GM19023 (cell line): ENCODE results near the gene STPG3.

Experiments
- ATAC-seq: cut with Tn5 transposase; IDR thresholded peaks from one replicate; pipeline ENCODE4 v1.9.1; 2021; ENCODE audit warnings: mild to moderate bottlenecking, moderate library complexity; ENCODE audit not compliant: unreplicated experiment

Gene STPG3

DNA sequence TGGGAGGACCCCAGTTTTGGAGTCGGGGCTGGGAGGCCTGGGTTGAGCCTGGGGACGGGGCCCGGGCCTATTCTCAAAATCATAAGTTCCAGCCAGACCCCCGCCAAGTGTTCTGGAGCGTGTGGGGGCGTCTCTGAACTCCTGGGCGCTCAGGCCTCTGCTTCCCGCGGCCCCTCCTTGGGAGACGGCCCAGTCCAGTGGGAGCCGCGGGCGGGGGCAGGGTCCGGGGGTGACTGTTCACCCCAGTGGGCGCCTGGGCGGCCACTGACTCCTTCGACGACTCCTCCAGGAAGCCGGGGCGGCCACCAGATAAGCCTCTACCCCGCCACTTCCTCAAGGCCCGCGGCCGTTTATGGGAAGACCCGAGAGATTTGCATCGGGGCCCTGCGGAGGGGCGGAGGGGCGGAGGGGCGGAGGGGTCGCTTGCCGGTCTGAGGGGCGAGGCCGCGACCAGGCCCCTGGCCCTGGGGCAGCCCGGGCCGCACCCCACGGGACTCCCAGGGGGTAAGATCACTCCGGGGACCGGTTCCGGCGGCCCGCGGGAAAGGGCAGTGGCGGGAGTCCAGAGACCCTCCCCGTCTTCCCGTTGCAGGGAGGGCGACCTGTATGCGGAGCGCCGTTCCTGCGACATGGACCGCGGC lies 27.1 kb downstream of the STPG3 start:
- no peak for ATAC-seq

- no peak for ATAC-seq
Measured at GRCh38 chr9:137278721-137279711, 27.9 kb downstream of the STPG3 start.

DNA sequence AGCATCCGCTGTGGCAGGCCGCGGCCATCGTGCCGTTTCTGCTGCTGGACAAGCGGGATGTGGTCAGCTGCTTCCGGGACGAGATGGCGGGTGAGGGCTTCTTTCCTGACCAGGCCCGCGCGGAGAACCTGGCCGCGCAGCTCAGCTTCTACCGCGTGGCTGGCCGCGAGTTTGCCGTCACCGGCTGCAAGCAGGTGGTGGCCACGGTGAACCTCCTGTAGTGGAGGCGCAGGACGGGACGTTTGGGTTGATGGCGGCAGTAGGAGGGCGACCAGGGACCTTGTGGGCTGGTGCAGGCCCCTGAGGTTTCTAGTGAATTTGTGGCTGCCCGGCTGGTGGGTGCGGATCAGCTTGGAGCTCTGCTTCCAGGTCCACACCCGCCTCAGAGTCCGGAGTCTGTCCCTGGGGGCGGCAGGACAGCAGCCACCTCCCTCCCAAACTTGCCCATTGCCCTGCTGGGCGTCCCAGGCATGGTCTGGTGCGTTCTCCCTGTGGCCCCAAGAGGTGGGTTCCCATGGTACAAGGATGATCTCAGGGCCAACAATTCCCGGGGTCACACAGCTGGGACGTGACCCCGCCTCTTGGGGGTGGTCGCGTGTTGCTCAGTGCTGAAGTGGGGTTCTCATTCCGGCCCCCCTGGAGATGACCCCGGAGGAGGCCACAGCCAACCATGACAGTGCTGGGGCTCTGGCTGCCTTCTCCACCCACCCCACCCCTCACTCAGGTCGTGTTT lies 28.8 kb downstream of the STPG3 start:
- ATAC-seq, result no peak

DNA sequence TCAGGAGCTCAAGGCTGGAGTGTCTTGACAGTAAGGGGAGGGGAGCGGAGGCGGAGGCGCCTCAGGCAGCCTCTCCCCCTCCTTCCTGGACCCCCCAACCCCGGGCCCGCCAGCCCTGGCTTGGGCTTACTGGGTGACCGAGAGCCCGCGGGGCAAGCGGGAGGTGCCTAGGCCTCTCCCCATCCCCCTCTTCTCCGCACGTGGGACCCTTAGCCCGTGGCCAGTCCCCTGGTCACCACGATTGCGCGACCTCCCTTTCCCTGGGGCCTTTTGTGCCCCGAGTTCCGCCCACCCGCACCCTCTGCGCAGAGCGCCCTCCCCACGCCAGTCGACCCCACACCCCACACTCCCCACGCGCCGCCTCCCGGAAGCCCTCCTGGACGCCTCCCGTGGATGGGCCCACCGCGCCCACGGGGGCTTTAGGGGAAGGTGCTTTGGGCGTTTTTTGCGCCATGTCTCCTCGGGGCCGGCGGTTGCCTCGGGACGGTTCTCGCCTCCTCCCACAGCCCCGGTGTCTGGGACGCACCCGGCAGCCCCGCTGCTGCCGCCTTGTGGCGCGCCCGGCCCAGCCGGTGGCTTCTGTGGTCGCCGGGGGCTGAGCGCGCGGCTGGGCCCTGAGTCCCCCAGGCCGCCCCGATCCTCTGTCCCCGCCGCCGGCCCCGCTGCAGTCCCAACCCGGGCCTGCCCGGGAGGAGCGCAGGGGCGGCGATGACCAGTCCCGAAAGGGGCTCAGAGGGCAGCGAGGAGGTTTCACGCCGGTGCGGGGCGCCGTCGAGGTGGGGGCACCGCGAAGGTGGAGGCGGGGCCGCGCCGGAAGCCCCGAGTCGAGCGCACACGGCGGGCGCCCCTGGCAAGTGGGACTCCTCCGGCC lies 29.6 kb downstream of the STPG3 start:
- ATAC-seq, result no peak

- no peak for ATAC-seq
Measured at GRCh38 chr9:137281345-137282116, 30.4 kb downstream of the STPG3 start.

DNA sequence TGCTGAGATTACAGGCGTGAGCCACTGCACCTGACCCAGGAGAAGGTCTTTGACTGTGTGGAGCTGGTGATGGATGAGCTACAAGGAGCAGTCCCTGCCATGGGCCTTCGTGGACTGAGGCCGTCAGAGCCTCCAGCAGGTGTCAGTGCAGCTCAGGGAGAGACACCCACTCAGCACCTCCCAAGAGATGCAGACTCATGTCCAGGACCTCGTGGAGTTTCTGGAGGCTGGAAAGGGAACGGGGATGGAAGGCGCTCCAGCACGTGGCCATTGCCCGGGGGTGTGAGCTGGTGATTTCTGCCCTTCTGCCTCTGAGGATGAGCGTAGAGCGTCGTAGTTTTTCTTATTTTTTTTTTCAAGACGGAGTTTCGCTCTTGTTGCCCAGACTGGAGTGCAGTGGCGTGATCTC lies 35.9 kb downstream of the STPG3 start:
- ATAC-seq, result no peak

DNA sequence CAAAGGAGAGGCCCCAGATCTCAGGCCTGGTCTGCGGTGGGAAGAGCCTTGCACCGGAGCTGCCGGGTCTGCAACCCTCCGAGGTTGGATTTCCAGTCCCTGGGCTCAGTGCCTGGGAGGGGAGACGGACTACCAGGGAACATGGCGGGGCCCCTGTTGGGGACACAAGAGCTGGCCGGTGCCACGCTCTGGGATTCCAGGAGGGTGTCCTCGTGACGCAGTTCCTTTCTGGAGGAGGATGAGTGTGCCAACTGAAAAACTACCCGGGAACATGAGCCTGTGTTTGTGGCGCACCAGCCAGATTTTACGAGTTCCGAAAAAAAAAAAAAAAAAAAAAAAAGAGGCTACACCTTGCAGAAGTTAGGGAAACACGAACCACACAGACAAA lies 42.0 kb downstream of the STPG3 start:
- ATAC-seq, result no peak

GRCh38 chr9:137293482-137294090 lies 42.5 kb downstream of the STPG3 start:
- no peak for ATAC-seq

DNA sequence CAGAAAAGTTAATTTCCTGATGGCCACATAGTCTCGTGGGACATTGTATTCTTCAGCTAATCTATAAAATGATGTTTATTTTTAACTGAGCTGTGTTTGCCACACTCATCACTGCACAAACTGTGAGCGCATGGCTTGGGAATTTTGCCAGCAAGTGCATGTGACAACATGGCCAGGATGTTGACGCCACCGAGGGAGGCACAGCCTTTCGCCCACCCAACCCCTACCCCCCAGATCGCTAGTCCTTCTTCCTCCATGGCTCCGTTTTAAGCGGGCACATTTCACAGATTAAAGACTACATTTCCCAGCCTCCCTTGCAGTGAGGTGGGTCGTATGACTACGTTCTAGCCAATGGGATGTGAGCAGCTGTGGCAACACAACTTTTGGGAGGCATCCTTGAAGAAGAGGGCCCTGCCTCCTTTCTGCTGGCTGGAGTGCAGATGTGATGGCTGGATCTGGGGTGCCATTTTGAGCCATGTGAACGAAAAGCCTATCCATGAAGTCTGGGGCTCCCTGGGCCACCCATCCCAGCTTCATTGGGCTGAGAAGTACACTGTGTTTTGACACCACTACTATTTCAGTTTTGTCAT lies 43.1 kb downstream of the STPG3 start:
- no peak for ATAC-seq

GRCh38 chr9:137294681-137295237 lies 43.7 kb downstream of the STPG3 start:
- ATAC-seq, result no peak

DNA sequence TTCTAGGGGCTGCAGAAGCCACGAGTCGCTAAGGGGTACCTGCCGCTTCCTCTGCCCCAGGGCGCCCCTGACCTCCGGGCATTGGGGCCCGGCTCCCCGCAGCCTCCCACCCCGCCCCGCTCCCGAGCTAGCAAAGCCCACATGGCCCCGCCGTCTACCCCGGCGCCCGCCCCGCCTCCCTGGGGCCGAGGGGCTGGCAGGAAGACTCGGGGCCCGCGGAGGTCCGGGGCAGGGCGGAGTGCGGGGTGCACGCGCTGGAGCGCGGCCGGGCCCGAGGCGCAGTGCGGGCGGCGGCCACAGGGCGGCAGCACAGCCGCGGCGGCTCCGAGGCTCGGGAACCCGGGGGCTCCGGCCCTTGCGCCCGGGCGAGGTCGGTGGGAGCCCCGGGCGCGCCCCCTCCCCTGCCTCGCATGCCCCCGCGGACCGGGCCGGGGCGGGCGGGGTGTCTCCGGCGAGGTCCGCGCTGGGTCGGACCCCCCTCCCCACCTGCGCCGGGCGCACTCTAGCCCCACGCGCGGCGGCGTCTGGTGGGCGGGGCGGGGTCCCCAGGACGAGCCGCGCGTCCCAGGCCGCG lies 44.2 kb downstream of the STPG3 start:
- no peak for ATAC-seq

DNA sequence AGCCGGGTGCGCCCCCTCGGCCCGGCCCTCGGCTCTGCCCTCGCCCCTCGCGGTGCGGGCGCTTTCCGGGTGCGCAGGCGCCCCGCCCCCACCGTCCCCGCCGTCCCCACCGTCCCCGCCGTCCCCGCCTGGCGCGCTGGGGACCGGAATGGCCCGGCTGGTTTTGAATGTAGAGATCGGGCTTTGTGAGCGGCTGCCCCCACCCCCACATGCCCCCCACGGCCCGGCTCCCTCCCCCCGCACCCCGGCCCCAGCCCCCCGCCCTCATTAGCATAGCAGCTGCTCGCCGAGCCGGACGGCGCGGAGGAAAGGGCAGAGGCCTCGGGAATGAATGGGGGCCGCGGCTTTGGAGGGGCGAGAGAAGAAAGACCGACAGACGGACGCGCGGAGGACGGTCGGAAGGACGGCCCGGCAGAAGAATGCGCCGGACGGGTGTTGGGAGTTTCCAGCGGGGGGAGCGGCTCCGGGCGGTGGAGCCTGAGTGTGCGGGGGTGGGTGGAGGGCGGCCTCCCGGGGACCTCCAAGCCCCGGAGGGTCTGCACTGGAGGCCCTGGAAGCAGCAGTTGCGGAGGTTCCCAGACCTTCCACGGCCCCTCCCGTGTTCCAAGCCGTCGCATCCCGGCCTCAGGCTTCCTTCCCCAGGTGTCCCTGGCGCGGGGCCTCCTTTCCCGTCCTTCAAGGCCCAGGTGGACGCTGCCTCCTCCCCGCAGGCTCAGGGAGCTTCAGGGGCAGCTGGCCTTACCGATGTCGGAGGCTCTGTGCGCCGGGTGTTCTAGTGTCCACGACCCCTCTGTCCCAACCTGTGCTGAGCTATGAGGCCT lies 45.0 kb downstream of the STPG3 start:
- ATAC-seq, result no peak

DNA sequence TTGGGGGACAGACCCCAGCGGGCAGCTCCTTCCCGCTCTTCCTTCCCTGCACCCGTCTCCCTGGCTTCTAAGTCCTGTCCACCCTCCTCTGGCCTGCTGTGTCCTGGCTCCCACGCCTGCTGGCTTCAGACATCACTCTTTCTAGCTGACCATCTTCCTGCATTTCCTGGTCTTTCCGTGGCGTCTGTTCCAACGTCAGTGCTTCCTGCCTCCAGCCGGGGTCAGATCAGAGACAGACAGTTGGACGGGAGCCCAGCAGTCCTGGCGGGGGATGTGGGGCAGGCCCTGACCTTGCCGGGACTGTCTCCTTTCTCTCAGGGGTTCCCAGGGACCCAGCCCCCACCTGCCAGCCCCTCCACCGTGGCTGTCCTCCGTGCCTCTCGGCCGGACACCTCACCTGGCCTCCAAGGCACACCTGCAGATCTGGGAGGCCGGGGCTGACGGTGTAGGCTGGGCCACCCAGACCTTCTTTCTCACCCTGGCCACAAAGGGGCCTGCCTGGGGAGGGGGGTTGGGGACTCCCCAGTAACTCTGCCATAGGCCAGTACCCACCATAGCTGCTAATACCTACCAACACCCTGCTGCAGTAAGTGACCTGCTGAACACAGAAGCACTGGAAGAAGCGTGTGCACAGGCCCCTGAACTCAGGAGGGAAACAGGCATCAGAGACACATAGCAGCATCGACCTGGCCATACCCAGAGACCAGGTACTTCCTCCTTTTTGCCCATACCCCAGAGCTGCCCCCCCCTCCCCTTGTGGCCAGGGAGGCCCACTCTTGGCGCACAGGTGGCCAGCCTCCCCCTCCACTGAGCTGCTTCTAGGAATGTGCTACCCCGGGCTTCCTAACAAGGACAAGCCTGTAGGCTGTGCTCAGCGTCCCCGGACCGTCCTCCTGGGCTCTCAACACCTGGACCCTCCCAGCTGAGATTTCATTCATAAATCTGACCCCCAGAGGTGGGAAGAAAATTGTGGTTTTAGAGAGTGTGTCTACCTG lies 45.9 kb downstream of the STPG3 start:
- ATAC-seq, result no peak

GRCh38 chr9:137297966-137298365 lies 46.9 kb downstream of the STPG3 start:
- ATAC-seq, result no peak

- no peak for ATAC-seq
Measured at GRCh38 chr9:137298401-137299202, 47.5 kb downstream of the STPG3 start.

DNA sequence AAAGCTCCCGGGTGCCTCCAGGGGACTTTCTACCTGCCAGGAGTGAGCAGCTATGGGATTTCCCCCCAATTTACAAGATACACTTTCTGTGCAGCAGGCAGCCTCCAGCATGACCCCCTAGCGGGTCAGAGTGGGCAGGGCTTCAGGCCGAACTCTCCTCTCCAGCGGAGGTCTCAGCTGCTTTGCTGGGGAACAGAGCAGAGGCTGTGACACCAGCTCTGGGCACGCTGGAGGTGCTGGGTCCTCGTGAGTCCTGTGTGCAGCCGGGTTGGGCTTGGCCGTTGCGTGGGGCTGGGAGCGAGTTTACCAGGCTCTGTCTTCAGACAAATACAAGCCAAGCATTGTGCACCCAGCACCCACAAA lies 48.1 kb downstream of the STPG3 start:
- no peak for ATAC-seq
